HG03442 (cell line): ENCODE results near the gene ZNF573.
"Not testable (repeated sequence)": the region's sequence is repeated elsewhere in the genome, so short reads cannot be mapped to it uniquely, and the experiment has no call there.

Experiments used
- ATAC-seq: cut with Tn5 transposase; IDR thresholded peaks from one replicate; pipeline ENCODE4 v1.9.1; 2021; ENCODE audit warnings: mild to moderate bottlenecking, moderate library complexity; ENCODE audit not compliant: unreplicated experiment

ZNF573 gene

DNA sequence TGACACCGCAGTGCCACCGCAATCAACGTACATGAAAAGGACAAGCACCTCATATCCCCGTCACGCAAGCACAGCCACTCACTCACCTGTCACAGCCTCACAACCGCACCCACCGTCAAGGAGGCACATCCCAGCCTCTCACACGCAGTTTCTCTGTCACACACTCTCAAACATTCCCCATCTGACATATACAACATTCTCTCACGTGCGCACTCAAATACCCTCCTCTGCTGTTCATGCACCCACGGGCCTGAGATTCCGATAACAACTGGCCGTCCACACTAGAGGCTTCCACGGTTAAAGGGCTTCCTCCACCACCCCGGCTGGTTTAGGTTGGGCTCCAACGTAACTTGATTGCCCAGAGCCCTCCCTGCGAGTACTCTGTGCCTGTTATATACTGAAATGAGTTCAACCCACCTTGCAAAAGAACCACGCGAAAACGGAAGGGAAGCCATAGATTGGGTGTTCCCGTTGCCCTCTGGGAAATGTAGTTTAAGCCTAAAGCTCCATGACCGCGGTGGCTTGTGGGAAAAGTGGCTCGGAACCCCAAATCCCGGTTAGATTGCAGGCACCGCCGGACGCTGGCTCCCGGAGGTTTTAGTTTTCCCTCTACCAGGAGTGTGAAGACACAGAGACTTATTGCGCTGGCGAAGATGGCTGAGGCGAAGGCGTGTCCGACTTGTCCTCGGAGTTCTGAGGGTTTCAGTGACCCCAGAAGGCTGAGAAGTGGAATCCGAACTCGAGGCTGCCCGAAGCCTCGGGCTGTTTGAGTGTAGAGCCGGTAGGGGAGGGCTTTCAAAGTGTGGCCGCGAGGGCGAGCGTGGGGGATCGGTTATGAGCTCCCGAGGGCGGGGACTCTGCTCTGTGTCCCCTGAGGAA is at the start of gene ZNF573:
TSS of gene ZNF573 (minus strand) at position 460 of the 879 bp plus-strand sequence. CDS start 5,857 bp downstream, outside the sequence.
- ATAC-seq: peak; percentile 83

DNA sequence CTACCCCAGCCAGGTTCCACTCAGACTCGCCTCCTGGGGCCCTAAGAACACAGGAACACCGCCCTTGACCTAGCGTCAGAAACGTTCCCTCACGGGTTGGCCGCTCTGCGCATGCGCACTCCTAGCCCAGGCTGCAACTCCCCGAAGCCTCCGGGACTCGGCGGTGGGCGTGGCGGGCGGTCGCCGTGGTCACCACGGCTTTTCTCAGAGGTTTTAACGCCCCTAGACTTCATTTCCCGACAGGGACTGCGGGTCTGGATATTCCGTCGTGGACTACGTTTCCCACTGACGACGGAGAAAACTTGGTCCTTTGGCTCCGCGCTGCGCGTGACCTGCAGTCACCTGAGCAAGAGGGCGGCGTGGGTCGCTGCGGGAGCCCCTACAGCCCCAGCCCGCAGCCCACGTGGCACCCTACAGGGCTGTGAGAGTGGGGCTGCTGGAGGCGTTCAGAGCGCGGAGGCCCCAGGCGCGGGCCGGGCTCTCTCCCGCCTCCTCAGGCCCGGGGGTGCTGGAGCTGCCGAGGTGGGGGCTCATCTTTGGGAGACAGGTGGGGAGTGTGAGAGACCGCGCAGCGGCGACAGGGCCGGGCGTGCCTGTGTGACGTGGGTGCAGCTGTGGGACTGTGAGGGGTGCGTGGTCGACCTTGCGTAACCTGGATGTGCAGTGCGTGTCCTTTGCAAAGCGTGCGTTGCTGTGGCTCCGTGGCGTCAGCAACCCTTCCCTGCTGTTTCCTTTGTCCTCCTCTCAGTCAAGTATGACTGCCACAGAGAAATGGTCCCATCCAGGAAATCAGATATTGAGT is 38.0 kb upstream of the ZNF573 start:
- ATAC-seq: no peak

DNA sequence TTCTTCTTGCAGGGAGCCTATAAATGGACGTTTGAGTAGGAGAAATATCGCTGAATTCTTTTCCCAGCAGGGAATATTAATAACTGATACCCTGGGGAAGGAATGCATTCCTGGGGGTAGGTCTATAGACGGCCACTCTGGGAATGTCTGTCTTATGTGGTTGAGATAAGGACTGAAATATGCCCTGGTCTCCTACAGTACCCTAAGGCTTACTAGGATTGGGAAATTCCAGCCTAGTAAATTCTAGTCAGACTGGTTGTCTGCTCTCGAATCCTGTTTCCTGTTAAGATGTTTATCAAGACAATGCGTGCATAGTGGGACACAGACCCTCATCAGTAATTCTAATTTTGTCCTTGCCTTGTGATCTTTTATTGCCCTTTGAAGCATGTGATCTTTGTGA is 36.2 kb upstream of the ZNF573 start:
- not testable (repeated sequence) for ATAC-seq

DNA sequence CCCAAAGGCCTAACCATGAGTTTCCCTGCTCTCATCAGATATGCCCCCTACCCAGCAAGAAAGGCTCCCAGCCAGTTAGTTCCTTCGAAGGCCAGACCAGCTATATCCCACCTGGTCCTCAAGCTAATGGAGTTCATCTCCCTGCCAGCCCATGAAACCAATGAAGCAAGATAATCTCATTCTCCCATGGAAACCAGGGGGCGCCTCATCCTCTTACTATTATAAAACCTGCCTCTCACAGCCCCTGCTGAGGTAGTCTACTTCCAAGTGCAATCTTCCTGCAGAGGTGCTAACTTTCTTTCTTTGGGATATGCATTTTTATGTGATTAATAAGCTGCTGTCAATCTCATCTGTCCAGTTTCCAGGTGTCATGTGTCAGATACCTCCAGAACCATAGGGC is 34.0 kb upstream of the ZNF573 start:
- ATAC-seq: no peak

DNA sequence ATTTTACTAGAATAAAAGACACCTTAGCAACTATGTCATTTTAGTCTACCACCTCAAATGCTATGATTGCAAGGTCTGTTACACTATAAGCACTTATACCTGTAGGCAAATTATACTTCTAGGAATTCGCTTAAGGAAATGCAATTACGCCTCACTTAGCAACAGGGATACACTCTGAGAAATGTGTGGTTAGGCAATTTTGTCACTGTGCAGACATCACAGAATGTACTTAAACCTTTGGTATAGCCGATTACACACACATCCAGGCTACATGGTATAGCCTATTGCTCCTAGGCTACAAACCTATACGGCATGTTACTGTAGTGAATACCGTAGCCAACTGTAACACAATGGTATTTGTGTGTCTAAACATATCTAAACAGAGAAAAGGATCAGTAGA is 30.0 kb upstream of the ZNF573 start:
- ATAC-seq: no peak

DNA sequence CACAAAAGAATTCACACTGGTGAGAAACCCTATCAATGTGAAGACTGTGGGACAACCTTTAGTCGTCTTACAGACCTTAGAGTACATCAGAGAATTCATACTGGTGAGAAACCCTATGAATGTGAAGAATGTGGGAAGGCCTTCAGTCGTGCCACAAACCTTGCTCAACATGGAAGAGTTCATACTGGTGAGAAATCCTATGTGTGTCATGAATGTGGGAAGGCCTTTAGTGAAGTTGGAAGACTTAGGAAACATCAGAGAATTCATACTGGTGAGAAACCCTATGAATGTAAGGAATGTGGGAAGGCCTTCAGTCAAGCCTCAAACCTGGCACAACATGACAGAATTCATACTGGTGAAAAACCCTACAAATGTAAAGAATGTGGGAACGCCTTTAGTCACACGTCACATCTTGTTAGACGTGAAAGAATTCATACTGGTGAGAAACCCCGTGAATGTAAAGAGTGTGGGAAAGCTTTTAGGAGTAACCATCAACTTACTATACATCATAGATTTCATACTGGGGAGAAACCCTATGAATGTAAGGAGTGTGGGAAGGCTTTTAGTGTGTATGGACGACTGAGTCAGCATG is 24.0 kb upstream of the ZNF573 start:
- no peak for ATAC-seq

DNA sequence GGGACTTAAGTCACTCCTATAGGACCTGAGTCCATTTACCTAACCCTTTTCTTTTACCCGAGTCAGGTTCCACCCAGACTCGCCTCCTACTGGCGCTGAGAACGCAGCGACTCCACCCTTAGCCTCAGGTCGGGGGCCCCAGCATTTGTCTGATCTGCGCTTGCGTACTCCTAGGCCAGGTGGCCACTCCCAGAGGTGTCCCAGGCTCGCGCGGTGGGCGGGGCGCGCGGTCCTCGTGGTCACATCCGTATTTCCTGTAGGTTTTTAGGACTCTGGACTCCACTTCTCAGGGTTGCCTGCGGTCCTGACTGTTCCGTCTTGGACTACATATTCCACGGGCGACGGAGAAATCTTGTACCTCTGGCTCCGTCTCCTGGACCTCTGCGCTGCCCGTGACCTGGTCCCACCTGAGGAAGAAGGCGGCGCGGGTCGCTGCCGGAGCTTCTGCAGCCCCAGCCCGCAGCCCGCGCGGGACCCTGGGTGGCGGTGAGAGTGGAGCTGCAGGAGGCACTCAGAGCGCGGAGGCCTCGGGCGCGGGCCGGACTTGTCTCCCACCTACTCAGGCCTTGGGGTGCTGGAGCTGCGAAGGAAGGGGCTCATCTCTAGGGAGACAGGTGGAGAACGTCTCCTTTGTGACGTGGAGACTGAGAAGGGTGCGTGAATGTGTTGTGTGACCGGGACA is 11.0 kb upstream of the ZNF573 start:
- no peak for ATAC-seq

DNA sequence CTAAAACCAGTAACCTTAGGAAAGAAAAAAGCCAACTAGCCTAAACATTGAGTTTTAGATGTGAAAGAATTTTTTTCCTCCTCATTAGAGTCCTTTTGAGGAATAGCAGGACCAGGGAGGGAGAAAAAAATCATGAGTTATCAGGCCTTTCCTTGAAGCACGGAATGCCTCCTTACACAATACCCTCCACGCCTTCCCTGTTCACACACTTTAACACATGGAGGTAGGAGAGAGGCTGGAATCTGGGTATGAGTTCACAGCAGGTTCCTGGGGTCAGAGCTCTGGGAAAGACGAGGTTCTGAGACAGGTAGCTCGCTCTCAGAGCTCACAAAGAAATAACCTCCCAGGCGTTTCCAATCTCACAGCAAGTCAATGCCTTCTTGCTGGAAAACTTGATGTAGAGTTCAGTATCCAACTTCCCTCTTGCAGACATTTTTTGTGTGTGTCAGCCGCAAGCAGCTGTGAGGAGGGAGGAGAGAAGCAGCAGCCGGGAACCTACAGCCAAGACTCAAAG is 716 bp downstream of the ZNF573 start:
- ATAC-seq: no peak

DNA sequence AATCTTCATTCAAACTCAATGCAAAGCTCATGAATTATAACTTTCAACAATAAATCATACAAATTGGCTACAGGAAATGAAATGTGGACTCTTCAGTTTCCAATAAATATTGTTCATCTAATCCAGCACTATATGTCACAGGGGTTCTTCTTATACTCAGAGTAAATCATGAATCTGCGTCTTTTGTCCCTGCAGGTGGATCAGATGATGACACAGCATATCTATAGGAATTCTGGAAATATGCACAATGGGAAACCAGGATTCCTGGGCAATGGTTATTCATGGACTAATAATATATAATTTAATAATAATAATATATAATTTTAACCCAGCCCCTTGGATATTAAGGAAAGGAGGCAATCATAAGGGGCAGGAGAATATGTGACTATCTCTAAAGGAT is 8.4 kb downstream of the ZNF573 start:
- no peak for ATAC-seq

DNA sequence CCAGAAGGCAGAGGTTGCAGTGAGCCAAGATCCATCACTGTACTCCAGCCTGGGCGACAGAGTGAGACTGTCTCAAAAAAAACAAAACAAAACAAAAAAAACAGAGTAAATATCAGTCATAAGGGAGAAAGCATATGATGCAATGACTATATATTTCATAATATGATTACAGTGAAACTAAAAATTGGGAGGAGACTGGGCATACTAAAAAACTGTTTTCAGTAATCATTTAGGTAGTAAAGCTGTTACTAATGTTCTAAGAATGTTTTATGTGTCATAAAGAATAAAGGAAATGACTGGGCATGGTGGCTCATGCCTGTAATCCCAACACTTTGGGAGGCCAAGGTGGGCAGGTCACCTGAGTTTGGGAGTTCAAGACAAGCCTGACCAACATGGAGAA is 15.9 kb downstream of the ZNF573 start:
- no peak for ATAC-seq

DNA sequence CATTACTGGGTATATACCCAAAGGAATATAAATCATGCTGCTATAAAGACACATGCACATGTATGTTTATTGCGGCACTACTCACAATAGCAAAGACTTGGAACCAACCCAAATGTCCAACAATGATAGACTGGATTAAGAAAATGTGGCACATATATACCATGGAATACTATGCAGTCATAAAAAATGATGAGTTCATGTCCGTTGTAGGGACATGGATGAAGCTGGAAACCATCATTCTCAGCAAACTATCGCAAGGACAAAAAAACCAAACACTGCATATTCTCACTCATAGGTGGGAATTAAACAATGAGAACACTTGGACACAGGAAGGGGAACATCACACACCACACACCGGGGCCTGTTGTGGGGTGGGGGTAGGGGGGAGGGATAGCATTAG is 21.7 kb downstream of the ZNF573 start:
- not testable (repeated sequence) for ATAC-seq

DNA sequence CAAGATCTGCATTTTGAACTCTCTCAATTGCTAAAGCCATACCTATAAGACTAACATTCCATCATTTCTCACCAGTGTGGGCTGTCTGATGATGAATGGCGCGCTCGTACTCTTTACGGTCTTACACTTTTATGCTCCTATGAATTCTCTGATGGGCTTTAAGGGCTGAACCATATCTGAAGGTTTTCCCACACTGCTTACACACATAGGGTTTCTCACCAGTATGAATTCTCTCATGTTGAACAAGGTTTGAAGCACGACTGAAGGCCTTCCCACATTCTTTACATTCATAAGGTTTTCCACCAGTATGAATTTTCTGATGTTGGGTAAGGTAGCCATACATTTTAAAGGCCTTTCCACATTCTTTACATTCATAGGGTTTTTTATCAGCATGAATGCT is 41.0 kb downstream of the ZNF573 start:
- ATAC-seq: no peak

DNA sequence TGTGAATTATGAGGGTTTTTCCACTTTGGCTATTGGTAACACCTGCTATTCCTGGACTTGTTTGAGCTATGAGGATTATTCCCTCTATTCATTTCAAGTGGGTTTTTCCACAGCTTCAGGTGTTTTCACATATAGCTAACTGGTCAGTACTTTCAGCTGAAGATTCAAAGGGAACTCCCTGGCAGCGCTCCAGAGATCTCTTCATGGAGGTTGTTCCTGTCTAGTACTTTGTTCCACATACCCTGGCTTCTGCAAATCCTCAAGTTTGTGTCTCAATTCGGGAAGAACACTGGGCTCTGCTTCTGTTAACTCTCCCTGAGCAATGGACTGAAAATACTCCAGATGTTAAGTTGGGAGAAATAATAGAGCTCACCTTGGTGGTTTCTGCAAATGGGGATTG is 54.2 kb downstream of the ZNF573 start:
- no peak for ATAC-seq

DNA sequence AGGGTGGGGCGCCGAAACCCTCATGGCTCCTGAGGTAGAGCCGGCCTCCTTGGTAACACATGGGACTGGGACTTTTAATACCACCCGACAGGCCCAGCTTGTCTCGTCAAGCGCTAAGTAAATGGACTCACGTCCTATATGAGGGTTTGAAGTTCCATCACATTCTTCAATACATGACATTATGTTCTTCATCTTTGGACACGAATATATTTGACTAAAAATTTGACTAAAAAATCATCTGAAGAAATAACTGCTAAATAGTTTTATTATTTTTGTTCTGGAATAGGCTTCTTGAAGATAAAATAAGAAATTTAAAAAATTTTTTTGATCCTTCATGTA is 59.5 kb downstream of the ZNF573 start:
- no peak for ATAC-seq

DNA sequence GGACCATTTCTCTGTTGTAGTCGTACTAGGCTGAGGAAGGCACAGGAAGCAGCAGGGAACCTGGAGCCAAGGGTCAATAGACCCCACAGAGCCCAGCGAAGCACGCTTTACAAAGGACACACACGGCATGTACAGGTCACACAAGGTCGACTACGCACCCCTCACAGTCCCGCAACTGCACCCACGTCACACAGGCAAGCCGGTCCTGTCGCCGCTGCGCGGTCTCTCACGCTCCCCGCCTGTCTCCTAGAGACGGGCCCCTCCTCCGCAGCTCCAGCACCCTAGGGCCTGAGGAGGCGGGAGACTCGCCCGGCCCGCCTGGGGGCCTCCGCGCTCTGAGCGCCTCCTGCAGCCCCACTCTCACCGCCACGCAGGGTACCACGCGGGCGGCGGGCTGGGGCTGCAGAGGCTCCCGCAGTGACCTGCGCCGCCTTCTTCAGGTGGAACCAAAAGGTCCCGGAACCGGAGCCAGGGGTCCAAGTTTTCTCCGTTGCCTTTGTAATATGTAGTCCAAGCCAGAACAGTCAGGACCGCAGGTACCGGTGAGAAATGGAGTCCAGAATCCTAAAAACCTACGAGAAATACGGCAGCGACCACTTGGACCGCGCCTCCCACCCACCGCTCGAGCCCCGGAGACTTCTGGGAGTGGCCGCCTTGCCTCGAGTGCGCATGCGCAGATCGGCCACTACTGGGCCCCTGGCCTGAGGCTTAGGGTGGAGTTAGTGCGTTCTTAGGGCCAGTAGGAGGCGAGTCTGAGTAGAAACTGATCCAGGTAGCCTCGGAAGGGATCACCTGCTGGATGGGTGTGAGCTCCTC is 60.1 kb downstream of the ZNF573 start, which contains the start of gene ZNF607:
TSS of gene ZNF607 (minus strand) at position 651 of the 816 bp plus-strand sequence. CDS start 8,143 bp downstream, outside the sequence.
- ATAC-seq: peak; percentile 86

DNA sequence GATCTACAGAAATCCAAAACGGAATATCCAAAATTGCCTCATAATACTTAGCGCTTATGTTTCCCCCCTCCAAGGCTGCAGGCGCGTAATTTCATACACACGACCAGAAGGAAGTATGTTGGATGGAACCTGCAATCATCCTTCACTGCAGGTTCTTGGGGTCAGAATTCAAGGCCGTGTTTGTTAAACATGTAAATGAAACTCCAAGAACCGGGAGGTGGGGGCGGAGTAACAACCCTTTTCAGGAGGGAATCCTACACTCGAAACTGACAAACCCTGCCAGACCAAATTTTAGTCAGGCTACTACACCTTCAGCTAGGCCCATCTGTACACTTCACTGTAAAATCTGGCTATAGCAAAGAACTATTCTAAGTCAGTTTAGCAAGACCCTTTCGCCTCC is 61.1 kb downstream of the ZNF573 start:
- no peak for ATAC-seq

DNA sequence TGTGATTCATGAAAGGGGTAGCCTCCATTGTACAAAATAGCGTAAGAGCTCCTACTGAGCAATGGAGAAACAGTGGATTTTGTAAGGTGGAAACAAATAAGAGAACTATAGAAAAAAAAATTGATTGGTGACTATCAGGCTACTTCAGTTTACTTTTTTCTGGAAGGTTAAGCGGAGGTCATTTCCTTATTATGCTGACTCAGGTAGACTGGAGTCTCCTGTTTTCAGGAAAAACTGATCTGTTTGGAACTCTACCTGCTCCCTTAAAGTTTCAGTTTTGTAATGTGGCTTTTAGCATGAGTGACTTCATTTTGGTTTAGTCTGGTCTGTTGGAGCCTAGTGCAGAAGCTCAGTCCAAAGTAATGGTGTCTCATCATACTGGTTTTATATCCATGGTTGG is 63.2 kb downstream of the ZNF573 start:
- no peak for ATAC-seq

DNA sequence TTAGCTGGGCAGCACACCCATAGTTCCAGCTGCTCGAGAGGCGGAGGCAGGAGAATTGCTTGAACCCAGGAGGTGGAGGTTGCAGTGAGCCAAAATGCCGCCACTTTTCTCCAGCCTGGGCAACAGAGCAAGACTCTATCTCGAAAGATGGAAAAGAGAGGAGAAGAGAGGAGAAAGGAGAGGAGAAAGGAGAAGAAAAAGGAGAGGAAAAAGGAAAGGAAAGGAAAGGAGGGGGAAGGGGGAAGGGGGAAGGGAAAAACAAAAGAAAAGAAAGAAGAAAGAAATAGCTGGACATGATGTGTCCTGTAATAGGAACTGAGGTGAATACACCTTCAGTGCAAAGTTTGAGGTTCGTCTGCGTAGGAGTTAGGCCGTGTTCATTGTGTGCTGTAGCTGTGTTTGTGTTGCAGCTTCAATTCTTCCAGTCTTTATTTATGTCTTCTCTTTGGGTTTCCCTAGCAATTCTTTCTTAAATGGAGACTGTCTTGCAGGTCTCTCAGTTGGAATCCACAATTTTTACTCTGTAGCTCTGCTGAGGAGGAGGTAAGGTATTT is 73.3 kb downstream of the ZNF573 start:
- ATAC-seq: no peak

DNA sequence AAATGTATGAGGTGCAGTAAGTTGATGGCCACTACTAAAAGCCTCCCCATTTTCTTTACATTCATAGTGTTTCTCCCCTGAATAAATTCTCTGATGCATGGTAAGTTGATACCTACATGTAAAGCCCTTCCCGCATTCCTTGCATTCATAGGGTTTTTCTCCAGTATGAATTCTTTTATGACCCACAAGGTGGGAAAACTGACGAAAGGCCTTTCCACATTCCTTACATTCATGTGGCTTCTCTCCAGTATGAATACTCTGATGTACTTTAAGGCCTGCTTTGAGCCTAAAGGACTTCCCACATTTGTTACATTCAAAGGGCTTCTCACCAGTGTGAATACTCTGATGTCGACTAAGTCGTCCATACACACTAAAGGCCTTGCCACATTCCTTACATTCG is 80.3 kb downstream of the ZNF573 start:
- no peak for ATAC-seq

DNA sequence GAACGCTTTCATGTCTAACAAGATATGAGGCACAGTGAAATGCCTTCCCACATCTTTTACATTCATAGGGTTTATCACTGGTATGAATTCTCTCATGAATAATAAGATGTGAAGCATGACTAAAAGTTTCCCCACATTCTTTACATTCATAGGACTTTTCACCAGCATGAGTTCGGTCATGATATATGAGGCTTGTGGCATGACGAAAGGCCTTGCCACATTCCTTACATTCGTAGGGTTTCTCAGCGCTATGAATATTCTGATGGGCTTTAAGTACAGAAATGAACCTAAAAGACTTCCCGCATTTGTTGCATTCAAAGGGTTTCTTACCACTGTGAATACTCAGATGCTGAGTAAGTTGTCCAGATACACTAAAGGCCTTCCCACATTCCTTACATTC is 81.2 kb downstream of the ZNF573 start:
- no peak for ATAC-seq
